GM21423 (cell line): ENCODE measurements around the gene FCAMR.

Experiments
- ATAC-seq: cut with Tn5 transposase; IDR thresholded peaks from one replicate; pipeline ENCODE4 v1.9.1; 2021; ENCODE audit warnings: mild to moderate bottlenecking, moderate library complexity; ENCODE audit not compliant: unreplicated experiment

The FCAMR gene

DNA sequence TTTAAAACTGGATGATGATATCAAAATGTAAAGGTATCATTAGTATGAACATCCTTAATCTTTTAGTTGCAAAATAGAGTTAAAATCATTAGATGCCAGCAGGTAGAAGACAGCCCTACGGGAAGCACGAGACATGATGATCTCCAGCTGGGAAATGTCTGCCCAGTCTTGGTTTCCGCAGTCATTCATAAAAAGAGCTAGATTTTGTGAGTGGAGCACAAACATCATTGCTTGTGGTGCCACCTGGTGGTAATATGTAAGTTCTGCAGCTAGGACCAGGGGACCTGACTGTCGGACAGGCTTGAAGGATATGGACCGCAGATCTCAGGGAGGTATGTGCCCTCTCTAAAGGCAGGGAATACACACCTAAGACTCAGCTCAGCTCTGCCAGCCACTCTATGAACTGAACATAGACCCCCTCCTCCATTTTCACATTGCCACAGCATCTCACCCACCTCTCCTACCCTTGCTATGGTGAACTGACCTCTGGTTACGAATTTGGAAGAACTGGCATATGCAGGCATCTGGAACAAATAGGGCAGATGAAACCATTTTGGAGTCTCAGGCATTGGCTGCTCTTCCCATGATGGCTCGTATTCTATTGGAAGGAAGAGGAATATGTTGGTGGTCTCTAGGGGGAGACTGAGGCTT, 57.7 kb downstream of the FCAMR start:
- ATAC-seq = no peak

GRCh38 chr1:206911064-206911663, 59.1 kb downstream of the FCAMR start:
- no peak for ATAC-seq

GRCh38 chr1:206909883-206910318, 60.4 kb downstream of the FCAMR start:
- no peak for ATAC-seq

DNA sequence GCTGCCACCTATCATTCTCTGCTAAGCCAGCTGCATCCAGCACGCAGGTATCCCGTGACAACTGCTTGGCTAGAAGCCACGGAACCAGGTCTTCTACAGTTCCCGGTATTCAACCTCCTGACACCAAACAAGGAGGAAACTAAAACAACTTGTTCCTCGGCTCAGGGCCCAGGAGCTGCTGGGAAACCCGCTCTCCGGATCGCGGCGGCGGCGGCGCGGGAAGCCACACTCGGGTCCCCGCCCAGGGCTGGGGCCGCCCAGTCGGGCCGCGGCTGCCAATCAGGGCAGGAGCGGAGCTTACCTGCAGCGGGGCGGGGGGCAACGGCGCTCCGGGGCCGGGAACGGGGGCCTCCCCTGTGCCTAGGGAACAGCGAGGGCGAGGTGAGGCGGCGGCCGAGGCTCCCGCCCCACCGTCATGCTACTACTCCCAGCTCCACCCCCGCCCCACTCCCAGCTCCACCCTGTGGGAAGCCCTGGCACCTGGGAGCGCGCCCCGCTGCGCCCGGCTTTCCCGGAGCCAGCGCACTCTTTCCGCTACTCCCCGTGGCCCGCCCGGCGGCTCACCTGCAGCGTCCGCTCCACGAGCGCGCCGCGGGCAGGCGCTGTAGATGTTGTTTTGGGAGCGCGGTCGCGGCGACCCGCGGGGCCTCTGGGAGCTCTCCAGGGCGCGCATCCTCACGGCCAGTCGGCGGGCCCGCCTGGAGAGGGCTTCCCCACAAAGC, 60.9 kb downstream of the FCAMR start:
- ATAC-seq = no peak

DNA sequence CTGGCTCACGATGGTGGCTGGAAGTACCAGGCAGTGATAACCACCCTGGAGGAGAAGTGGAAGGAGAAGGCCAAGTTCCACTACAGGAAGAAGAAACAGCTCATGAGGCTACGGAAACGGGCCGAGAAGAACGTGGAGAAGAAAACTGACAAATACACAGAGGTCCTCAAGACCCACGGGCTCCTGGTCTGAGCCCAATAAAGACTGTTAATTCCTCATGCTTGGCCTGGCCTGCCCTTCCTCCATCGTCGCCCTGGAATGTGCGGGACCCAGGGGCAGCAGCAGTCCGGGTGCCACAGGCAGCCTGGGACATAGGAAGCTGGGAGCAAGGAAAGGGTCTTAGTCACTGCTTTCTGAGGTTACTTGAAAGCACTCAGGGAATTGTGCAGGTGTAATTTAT, 62.2 kb downstream of the FCAMR start:
- ATAC-seq = no peak
